Measurements from ENCODE around the gene RUSF1. TPM values are rescaled to one million over a fixed set of nuclear protein-coding genes. Genes with fewer than 3 reads are reported as not detected.
"Not testable (repeated sequence)": the region's sequence is repeated elsewhere in the genome, so short reads cannot be mapped to it uniquely, and the experiment has no call there.

RUSF1 gene
- total RNA-seq, 2 experiments from 2014 or later = 36.8 to 37.9 TPM

DNA sequence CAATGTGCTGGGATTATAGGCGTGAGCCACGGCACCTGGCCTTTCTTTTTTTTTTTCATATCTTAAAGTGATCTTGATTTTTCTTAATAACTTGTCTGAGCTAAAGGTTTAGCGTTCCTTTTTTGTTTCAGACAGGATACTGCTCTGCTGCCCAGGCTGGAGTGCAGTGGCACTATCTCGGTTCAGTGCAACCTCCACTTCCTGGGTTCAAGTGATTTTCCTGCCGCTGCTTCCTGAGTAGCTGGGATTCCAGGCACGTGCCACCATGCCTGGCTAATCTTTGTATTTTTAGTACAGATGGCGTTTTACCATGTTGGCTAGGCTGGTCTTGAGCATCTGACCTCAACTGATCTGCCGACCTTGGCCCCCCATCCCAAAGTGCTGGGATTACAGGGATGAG, 4.0 kb downstream of the RUSF1 start:
- ChIA-PET POLR2A (no interaction called here), CTCF (no interaction called here)
- Mint-ChIP-seq H3K36me3 (ENCODE audit: low read depth) (peaks cover 23% of the 10 kb centered on the region), H3K4me1 (peaks cover 40% of the 10 kb centered on the region), H3K4me3 (no peak overlapping the region), H3K27me3 (no peaks in the 10 kb centered on the region), H3K9me3 (no peaks in the 10 kb centered on the region), H3K27ac (no peak overlapping the region)
- DNase-seq = no peak

- H3K36me3 Mint-ChIP-seq (ENCODE audit: low read depth) = peaks cover 23% of the 10 kb centered on the region
- H3K27ac Mint-ChIP-seq, H3K9me3 Mint-ChIP-seq, DNase-seq, H3K27me3 Mint-ChIP-seq, H3K4me3 Mint-ChIP-seq, POLR2A ChIA-PET: not testable (repeated sequence)
- CTCF ChIA-PET = interaction anchor here (1.3 to 2.2 kb wide), 2 partner anchors 12 to 44 kb away, joined by 7 to 13 read pairs; partner anchors contain the start of gene ARMC5
- H3K4me1 Mint-ChIP-seq = peaks cover 34% of the 10 kb centered on the region
Observed at GRCh38 chr16:31503555-31503954, 4.6 kb downstream of the RUSF1 start.

- Mint-ChIP-seq H3K36me3 (ENCODE audit: low read depth) (peaks cover 23% of the 10 kb centered on the region), H3K4me3 (no peak overlapping the region), H3K27me3 (no peaks in the 10 kb centered on the region), H3K27ac (no peak overlapping the region), H3K4me1 (peaks cover 31% of the 10 kb centered on the region), H3K9me3 (no peaks in the 10 kb centered on the region)
- DNase-seq = no peak
- ChIA-PET POLR2A (no interaction called here), CTCF (interaction anchor here (1.3 to 2.2 kb wide), 2 partner anchors 12 to 43 kb away, joined by 7 to 13 read pairs; partner anchors contain the start of gene ARMC5)
Observed at GRCh38 chr16:31502981-31503380, 5.2 kb downstream of the RUSF1 start.

DNA sequence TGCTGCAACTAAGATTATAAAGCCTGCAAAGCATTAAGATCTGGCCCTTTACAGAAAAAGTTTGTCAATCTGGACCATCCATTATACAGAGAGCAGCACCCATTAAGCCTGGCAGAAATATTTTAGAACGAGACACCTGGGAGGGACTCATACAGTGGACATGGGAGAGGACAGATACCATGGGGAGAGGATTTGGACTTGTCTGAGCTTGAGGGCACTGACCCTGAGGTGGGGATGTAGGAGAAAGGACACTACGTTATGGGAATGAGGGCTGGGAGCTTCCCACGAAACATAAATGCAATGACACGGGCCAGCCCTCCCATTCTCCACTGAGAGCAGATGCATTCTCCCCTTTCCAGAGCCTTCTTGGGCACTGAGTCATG, 6.2 kb downstream of the RUSF1 start:
- Mint-ChIP-seq H3K27me3 (no peaks in the 10 kb centered on the region), H3K27ac (no peak overlapping the region), H3K4me1 (peaks cover 26% of the 10 kb centered on the region), H3K9me3 (no peaks in the 10 kb centered on the region), H3K36me3 (ENCODE audit: low read depth) (peaks cover 28% of the 10 kb centered on the region), H3K4me3 (no peak overlapping the region)
- POLR2A ChIA-PET = interaction anchor here (1.5 kb wide), 1 partner anchor 11 kb away, joined by 3 read pairs; no protein-coding TSS in a partner anchor
- CTCF ChIA-PET = interaction anchor here (2.2 kb wide), 1 partner anchor 42 kb away, joined by 13 read pairs; the partner anchor contains the start of gene ARMC5
- DNase-seq = no peak

GRCh38 chr16:31501226-31501965, 6.8 kb downstream of the RUSF1 start:
- DNase-seq = no peak
- ChIA-PET POLR2A (interaction anchor here (1.5 to 1.7 kb wide), 2 partner anchors 11 to 14 kb away, joined by 3 to 5 read pairs; no protein-coding TSS in a partner anchor), CTCF (interaction anchor here (2.2 kb wide), 1 partner anchor 42 kb away, joined by 13 read pairs; the partner anchor contains the start of gene ARMC5)
- Mint-ChIP-seq H3K27ac (no peak overlapping the region), H3K4me1 (peaks cover 22% of the 10 kb centered on the region), H3K36me3 (ENCODE audit: low read depth) (peaks cover 28% of the 10 kb centered on the region), H3K4me3 (no peak overlapping the region), H3K27me3 (no peaks in the 10 kb centered on the region), H3K9me3 (no peaks in the 10 kb centered on the region)

GRCh38 chr16:31499928-31500327, 8.3 kb downstream of the RUSF1 start:
- Mint-ChIP-seq H3K36me3 (ENCODE audit: low read depth) (peaks cover 17% of the 10 kb centered on the region), H3K27me3 (no peaks in the 10 kb centered on the region), H3K4me1 (peaks cover 8% of the 10 kb centered on the region), H3K4me3 (no peak overlapping the region), H3K9me3 (no peaks in the 10 kb centered on the region), H3K27ac (no peak overlapping the region)
- CTCF ChIA-PET = no interaction called here
- DNase-seq = no peak
- POLR2A ChIA-PET = interaction anchor here (1.7 kb wide), 1 partner anchor 13 kb away, joined by 5 read pairs; no protein-coding TSS in a partner anchor

- ChIA-PET CTCF (no interaction called here), POLR2A (no interaction called here)
Observed at GRCh38 chr16:31498493-31498892, 9.7 kb downstream of the RUSF1 start.

GRCh38 chr16:31496670-31497069, 11.5 kb downstream of the RUSF1 start:
- no peak overlapping the region for H3K4me3 Mint-ChIP-seq
- no peaks in the 10 kb centered on the region for H3K4me1 Mint-ChIP-seq
- peaks cover 17% of the 10 kb centered on the region for H3K36me3 Mint-ChIP-seq (ENCODE audit: low read depth)
- no peaks in the 10 kb centered on the region for H3K27me3 Mint-ChIP-seq
- ChIA-PET POLR2A (interaction anchor here (0.9 to 1.4 kb wide), 2 partner anchors 10 to 12 kb away, joined by 3 read pairs; partner anchors contain the start of gene RUSF1), CTCF (no interaction called here)
- DNase-seq = no peak
- H3K27ac Mint-ChIP-seq = no peak overlapping the region
- no peaks in the 10 kb centered on the region for H3K9me3 Mint-ChIP-seq

More at GRCh38 chr16:31498493-31498892, 9.7 kb downstream of the RUSF1 start:
- no peak for DNase-seq
- Mint-ChIP-seq H3K36me3 (ENCODE audit: low read depth) (peaks cover 18% of the 10 kb centered on the region), H3K4me1 (no peaks in the 10 kb centered on the region), H3K27ac (no peak overlapping the region), H3K4me3 (no peak overlapping the region), H3K27me3 (no peaks in the 10 kb centered on the region), H3K9me3 (no peaks in the 10 kb centered on the region)

- no peak for DNase-seq
- H3K4me1 Mint-ChIP-seq = no peaks in the 10 kb centered on the region
- H3K4me3 Mint-ChIP-seq = no peak overlapping the region
- no peaks in the 10 kb centered on the region for H3K9me3 Mint-ChIP-seq
- peaks cover 17% of the 10 kb centered on the region for H3K36me3 Mint-ChIP-seq (ENCODE audit: low read depth)
- POLR2A ChIA-PET = no interaction called here
- H3K27me3 Mint-ChIP-seq = no peaks in the 10 kb centered on the region
- CTCF ChIA-PET = no interaction called here
- no peak overlapping the region for H3K27ac Mint-ChIP-seq
Observed at GRCh38 chr16:31493506-31494125, 14.6 kb downstream of the RUSF1 start.

- H3K27me3 Mint-ChIP-seq = no peaks in the 10 kb centered on the region
- peaks cover 11% of the 10 kb centered on the region for H3K36me3 Mint-ChIP-seq (ENCODE audit: low read depth)
- POLR2A ChIA-PET = interaction anchor here (3.4 kb wide), 1 partner anchor 16 kb away, joined by 10 read pairs; the partner anchor contains the start of gene RUSF1
- CTCF ChIA-PET = interaction anchor here (1.2 to 1.4 kb wide), 2 partner anchors 11 to 377 kb away, joined by 4 to 7 read pairs; no protein-coding TSS in a partner anchor
- H3K27ac Mint-ChIP-seq = no peak overlapping the region
- no peaks in the 10 kb centered on the region for H3K9me3 Mint-ChIP-seq
- no peak for DNase-seq
- H3K4me1 Mint-ChIP-seq = peaks cover 7% of the 10 kb centered on the region
- H3K4me3 Mint-ChIP-seq = no peak overlapping the region
Observed at GRCh38 chr16:31491778-31492418, 16.3 kb downstream of the RUSF1 start.

- H3K27ac Mint-ChIP-seq = no peak overlapping the region
- H3K27me3 Mint-ChIP-seq = peaks cover 7% of the 10 kb centered on the region
- H3K4me3 Mint-ChIP-seq = peak overlapping the region; percentile 5
- peaks cover 12% of the 10 kb centered on the region for H3K4me1 Mint-ChIP-seq
- CTCF ChIA-PET = interaction anchor here (0.6 to 1.2 kb wide), 2 partner anchors 35 to 272 kb away, joined by 3 read pairs; no protein-coding TSS in a partner anchor
- H3K36me3 Mint-ChIP-seq (ENCODE audit: low read depth) = peaks cover 11% of the 10 kb centered on the region
- POLR2A ChIA-PET = interaction anchor here (1.0 to 3.4 kb wide), 4 partner anchors 10 to 30 kb away, joined by 3 to 10 read pairs (median 3); partner anchors contain the start of gene RUSF1
- H3K9me3 Mint-ChIP-seq = no peaks in the 10 kb centered on the region
- no peak for DNase-seq
Observed at GRCh38 chr16:31489616-31490584, 18.3 kb downstream of the RUSF1 start.

DNA sequence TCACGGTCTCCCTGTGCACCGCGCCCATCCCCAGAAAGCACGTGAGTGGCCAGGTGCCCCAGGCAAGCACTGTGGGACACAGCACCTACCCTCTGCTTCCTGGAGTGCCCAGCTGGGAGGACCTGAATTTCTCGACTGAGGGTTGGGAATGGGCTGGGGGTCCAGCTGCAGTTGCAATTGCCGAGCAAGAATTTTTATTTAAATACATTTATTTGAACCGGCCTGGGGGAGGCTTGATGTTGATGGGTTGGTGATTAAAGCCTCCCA, 19.0 kb downstream of the RUSF1 start:
- peaks cover 12% of the 10 kb centered on the region for H3K4me1 Mint-ChIP-seq
- CTCF ChIA-PET = no interaction called here
- no peaks in the 10 kb centered on the region for H3K9me3 Mint-ChIP-seq
- no peak overlapping the region for H3K4me3 Mint-ChIP-seq
- DNase-seq = no peak
- POLR2A ChIA-PET = interaction anchor here (1.0 to 4.2 kb wide), 4 partner anchors 10 to 29 kb away, joined by 3 to 19 read pairs (median 6); partner anchors contain the start of gene RUSF1
- H3K27me3 Mint-ChIP-seq = peaks cover 7% of the 10 kb centered on the region
- peaks cover 11% of the 10 kb centered on the region for H3K36me3 Mint-ChIP-seq (ENCODE audit: low read depth)
- H3K27ac Mint-ChIP-seq = no peak overlapping the region

Data from activated CD4-positive, alpha-beta memory T cell treated with anti-CD3 and anti-CD28 coated beads, Interleukin-2, amount 10 ng/mL, durations not matched to agents 7 days and 5 days (primary cell).